Colonic mucosa (tissue), 4 donors: ENCODE measurements around the gene HOXD8. TPM values are rescaled to one million over a fixed set of nuclear protein-coding genes. Genes with fewer than 3 reads are reported as not detected.

Experiments
- DNase-seq: peaks from one replicate; pipeline ENCODE4 v3.0.0-alpha.2; 2020
- H3K27ac ChIP-seq: fragments of 200-600 bp; one replicate; pipeline ENCODE4 v1.8.0; 2021
- H3K27me3 ChIP-seq: fragments of 200-600 bp; one replicate; pipeline ENCODE4 v1.8.0; 2021
- H3K36me3 ChIP-seq: fragments of 200-600 bp; one replicate; pipeline ENCODE4 v1.8.0; 2021
- H3K4me1 ChIP-seq: fragments of 200-600 bp; one replicate; pipeline ENCODE4 v1.8.0; 2021; ENCODE audit warnings: mild to moderate bottlenecking
- H3K4me3 ChIP-seq: fragments of 200-600 bp; one replicate; pipeline ENCODE4 v1.8.0; 2021
- H3K9ac ChIP-seq, 2 donors: one replicate each; pipeline ENCODE4 v1.7.0; 2013; ENCODE audit warnings: control low read depth in 2 of 2, low read depth in 2 of 2, low read length in 2 of 2
- H3K9me3 ChIP-seq: fragments of 200-600 bp; one replicate; pipeline ENCODE4 v1.8.0; 2021
- intact Hi-C: fragments of 100-400 bp; cut with DNase I; formaldehyde crosslinking; loops from one replicate; pipeline ENCODE4 v1.14.1; 2022
- total RNA-seq, 2 donors: library from RNA; stranded (reverse); fragmentation: NEBNext Ultra II Directional in 1 of 2; extraction: Animal tissue kit (Norgen Biotek cat#: 25700) in 1 of 2; gene quantifications; one replicate each; pipeline ENCODE4 v1.2.1, GENCODE V29; 2021
- TF ChIP-seq, protein P1 (sequence below): fragments of 200-600 bp; IDR thresholded peaks from one replicate; pipeline ENCODE4 v1.8.0; 2022; ENCODE audit warnings: antibody characterized with exemption, mild to moderate bottlenecking
- donor health status: healthy.
- donor health status: DM: no; HTN: no; CAD: no.
- donor health status: DM: no; HTN: no; CAD: no.

The HOXD8 gene
- total RNA-seq, 2 donors from 2014 or later = 3.1 to 4.6 TPM

- TF ChIP-seq, protein P1, sequence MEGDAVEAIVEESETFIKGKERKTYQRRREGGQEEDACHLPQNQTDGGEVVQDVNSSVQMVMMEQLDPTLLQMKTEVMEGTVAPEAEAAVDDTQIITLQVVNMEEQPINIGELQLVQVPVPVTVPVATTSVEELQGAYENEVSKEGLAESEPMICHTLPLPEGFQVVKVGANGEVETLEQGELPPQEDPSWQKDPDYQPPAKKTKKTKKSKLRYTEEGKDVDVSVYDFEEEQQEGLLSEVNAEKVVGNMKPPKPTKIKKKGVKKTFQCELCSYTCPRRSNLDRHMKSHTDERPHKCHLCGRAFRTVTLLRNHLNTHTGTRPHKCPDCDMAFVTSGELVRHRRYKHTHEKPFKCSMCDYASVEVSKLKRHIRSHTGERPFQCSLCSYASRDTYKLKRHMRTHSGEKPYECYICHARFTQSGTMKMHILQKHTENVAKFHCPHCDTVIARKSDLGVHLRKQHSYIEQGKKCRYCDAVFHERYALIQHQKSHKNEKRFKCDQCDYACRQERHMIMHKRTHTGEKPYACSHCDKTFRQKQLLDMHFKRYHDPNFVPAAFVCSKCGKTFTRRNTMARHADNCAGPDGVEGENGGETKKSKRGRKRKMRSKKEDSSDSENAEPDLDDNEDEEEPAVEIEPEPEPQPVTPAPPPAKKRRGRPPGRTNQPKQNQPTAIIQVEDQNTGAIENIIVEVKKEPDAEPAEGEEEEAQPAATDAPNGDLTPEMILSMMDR = no peak
- intact Hi-C loops = no loop called here
- Histone ChIP-seq H3K27ac (no peak overlapping the region), H3K9ac (no peak overlapping the region), H3K4me1 (peaks cover 4% of the 10 kb centered on the region), H3K27me3 (peaks cover 99% of the 10 kb centered on the region), H3K36me3 (no peaks in the 10 kb centered on the region), H3K4me3 (no peak overlapping the region), H3K9me3 (no peaks in the 10 kb centered on the region)
- DNase-seq = peak; percentile 9
Observed at GRCh38 chr2:176095421-176095820, 34.1 kb upstream of the HOXD8 start.

- Histone ChIP-seq H3K9ac (no peak overlapping the region), H3K4me1 (peaks cover 4% of the 10 kb centered on the region), H3K4me3 (peak overlapping the region; percentile 34), H3K36me3 (no peaks in the 10 kb centered on the region), H3K27me3 (peaks cover 94% of the 10 kb centered on the region), H3K9me3 (no peaks in the 10 kb centered on the region), H3K27ac (no peak overlapping the region)
- TF ChIP-seq, protein P1 = no peak
- intact Hi-C loops = no loop called here
- peak; percentile 20 for DNase-seq
Observed at GRCh38 chr2:176096243-176096985, 33.1 kb upstream of the HOXD8 start.

DNA sequence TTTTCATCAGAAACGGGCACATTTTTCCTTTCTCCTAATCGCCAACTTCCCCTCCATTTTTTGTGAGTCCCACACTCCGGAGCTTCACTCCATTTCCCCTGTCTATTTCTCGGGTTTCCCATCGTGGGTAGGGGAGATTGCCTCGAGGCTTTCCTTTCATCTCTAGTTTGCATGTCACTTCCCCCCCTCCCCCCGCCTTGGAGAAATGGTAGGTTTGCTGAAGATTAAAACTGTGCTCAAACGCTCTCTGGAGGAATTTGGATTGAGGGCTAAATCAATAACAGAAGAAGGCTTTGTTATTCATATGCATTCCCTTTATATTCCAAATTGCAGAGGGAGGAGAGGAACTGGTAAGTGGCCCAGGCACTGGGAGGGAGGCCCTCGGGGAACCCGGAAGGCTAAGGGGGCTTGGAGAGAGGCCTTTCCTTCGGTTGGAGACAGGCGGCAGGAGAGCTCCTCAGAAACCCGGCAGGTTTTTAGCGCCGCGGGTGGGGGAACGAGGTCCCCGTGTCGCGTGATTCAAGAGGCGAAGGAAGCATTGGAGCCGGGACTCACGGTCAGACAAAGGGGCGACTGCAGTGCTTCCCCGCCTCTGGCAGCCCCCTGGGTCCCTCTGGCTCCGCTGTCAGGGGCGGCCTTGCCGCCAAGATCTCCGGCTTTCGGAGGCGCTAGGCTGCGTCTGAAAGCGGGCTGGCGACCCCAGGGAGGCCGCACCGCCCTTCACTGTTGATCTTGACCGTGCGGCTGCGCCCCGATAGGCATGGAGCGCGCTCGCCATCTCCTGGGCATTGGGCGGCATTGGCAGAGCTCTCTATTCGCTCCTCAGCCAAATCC, 32.3 kb upstream of the HOXD8 start:
- TF ChIP-seq, protein P1 = peak; percentile 80
- intact Hi-C loops = no loop called here
- peak overlapping the region; percentile 34 for H3K4me3 ChIP-seq

DNA sequence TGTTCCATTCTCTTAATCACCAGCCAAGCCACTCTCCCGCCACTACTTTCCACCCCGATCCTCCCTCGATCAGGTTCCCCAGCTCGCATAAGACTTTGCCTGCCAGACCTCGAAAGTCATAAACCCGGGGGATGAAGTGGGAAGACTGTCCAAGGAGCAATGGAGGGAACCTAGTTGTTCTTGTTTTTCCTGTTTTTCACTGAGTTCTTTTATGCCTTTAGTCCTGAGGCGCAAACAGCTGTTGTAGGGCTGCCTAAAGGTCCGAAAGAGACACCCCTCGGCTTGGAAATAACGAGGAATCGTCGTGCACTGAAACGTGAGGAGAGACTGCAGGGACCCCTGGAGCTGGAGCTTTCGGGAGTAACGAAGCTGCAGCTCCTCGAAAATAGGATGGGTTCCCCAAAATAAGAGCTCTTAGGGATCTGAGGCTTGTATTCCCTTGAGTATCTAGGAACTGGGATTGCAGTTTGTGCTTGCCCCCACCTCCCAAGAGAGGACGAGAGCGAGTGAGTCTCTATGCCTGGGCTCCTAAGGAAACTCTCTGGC, 31.6 kb upstream of the HOXD8 start:
- DNase-seq = no peak
- TF ChIP-seq, protein P1 = no peak
- Histone ChIP-seq H3K9ac (no peak overlapping the region), H3K4me1 (peaks cover 4% of the 10 kb centered on the region), H3K27ac (no peak overlapping the region), H3K4me3 (peak overlapping the region; percentile 5), H3K9me3 (no peaks in the 10 kb centered on the region), H3K27me3 (peaks cover 92% of the 10 kb centered on the region), H3K36me3 (no peaks in the 10 kb centered on the region)
- intact Hi-C loops = no loop called here

More for the DNA sequence above, 32.3 kb upstream of the HOXD8 start:
- H3K27ac ChIP-seq = no peak overlapping the region
- no peaks in the 10 kb centered on the region for H3K36me3 ChIP-seq
- DNase-seq = peak; percentile 75
- H3K4me1 ChIP-seq = peaks cover 4% of the 10 kb centered on the region
- peaks cover 94% of the 10 kb centered on the region for H3K27me3 ChIP-seq
- no peaks in the 10 kb centered on the region for H3K9me3 ChIP-seq
- H3K9ac ChIP-seq = no peak overlapping the region

DNA sequence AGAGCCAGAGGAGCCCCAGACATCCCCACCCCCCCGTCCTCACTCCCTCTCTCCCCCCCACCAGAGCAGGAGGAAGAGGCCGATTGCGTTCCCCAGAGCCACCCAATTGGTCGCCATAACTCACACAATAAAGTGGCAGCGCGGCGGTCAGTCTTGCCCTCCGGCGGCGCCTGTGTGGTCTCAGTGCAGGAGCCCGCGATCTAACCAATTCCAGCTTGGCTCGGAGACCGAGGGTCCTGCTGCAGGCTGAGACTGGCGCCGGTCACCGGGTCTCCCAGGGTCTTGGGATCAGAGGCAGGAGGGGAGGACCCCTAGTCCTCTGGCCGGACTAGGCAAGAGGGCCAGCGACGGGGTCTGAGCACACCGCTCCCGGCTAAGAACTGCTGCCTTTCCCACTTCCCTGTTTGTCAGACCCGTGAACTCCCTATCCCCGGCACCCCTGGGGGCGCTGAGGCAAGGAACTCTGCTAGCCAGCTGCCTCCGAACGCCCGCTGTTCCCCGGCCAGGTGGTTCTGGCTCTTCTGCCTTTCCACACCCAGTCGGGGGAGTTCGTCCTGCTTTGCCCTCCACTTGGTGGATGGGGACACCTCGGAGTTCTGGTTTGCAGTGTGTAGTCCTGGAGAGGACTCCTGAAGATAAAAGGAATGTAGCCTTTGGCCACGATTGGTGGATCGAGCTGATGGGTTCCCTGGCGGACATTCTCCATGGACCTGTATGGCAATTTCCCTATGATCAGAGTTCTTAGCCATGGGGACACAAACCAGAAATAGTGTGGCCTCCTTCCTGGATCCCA, 30.9 kb upstream of the HOXD8 start:
- Histone ChIP-seq H3K4me1 (no peaks in the 10 kb centered on the region), H3K27ac (no peak overlapping the region), H3K9ac (no peak overlapping the region), H3K36me3 (no peaks in the 10 kb centered on the region), H3K9me3 (no peaks in the 10 kb centered on the region), H3K4me3 (peak overlapping the region; percentile 5), H3K27me3 (peaks cover 92% of the 10 kb centered on the region)
- TF ChIP-seq, protein P1 = no peak
- intact Hi-C loops = no loop called here
- peak; percentile 20 for DNase-seq
